Ovary (tissue), 9 donors: Measurements from ENCODE around the gene NUB1. TPM values are rescaled to one million over a fixed set of nuclear protein-coding genes. Genes with fewer than 3 reads are reported as not detected.

ENCODE experiments used
- DNase-seq, 5 donors: peaks; one replicate each; pipeline ENCODE4 v3.0.0-alpha.2; 2019 to 2020
- H3K27ac ChIP-seq, 2 donors: fragments of 200-600 bp; one replicate each; pipeline versions ENCODE4 v1.5.1 to v1.8.0; 2019 to 2022
- H3K27me3 ChIP-seq: fragments of 200-600 bp; one replicate; pipeline ENCODE4 v1.8.0; 2022
- H3K36me3 ChIP-seq: fragments of 200-600 bp; sonication (generic); one replicate; pipeline ENCODE4 v1.5.1; 2019
- H3K4me1 ChIP-seq: one replicate; pipeline ENCODE4 v1.8.1; 2013; ENCODE audit warnings: mild to moderate bottlenecking, moderate library complexity; ENCODE audit not compliant: insufficient read depth
- H3K4me3 ChIP-seq: fragments of 200-600 bp; sonication (generic); one replicate; pipeline ENCODE4 v1.5.1; 2017
- H3K9me3 ChIP-seq, 2 donors: fragments of 200-600 bp in 1 of 2; sonication (generic) in 1 of 2; one replicate each; pipeline versions ENCODE4 v1.5.1 to v1.8.1; 2013 to 2019; ENCODE audit warnings: mild to moderate bottlenecking in 1 of 2, moderate library complexity in 1 of 2
- EP300 ChIP-seq: sonication (generic); formaldehyde crosslinking; IDR thresholded peaks from one replicate; pipeline ENCODE4 v1.6.1; 2017; ENCODE audit warnings: antibody characterized with exemption
- POLR2A ChIP-seq: fragments of 450-650 bp; IDR thresholded peaks from one replicate; pipeline ENCODE4 v1.6.1; 2017; ENCODE audit warnings: antibody characterized with exemption, mild to moderate bottlenecking, moderate library complexity
- WGBS, 3 donors: extraction: QIAGEN DNeasy Blood & Tissue Kit in 1 of 3; methylation state at CpG; one replicate each; pipeline versions ENCODE4 v1.1.5 to v1.1.7; 2013 to 2017; 5-methylcytosine and 5-hydroxymethylcytosine counted together
- intact Hi-C, 4 donors: fragments of 100-400 bp; cut with DNase I; formaldehyde crosslinking; loops; one replicate each; pipeline versions ENCODE4 v1.11.0 to v1.15.1; 2022 to 2023
- polyA plus RNA-seq, 2 donors: library from polyadenylated mRNA; stranded (reverse); fragments of 200-250 nt in 1 of 2; fragments of 350-450 nt in 1 of 2; fragmentation: Illumina TruSeq in 1 of 2; extraction: RNeasy Lipid Tissue Mini Kit (QIAGEN cat#74804) in 1 of 2; gene quantifications; one replicate each; pipeline ENCODE4 v1.2.3, GENCODE V29; 2013 to 2014
- total RNA-seq, 7 donors: library from RNA; depleted of rRNA in 2 of 7; stranded (reverse); fragments of >200 nt in 2 of 7; fragmentation: NEBNext Ultra II Directional in 3 of 7; extraction: Animal tissue kit (Norgen Biotek cat#: 25700) in 3 of 7; gene quantifications; one replicate each; pipeline versions ENCODE4 v1.1.0 to v1.2.4, GENCODE V29; 2016 to 2023
- TF ChIP-seq, protein P1 (sequence below), 3 donors: fragments of 450-650 bp in 2 of 3; fragments of 200-600 bp in 1 of 3; IDR thresholded peaks; one replicate each; pipeline versions ENCODE4 v1.5.1 to v1.8.0; 2016 to 2022; ENCODE audit warnings: antibody characterized with exemption in 3 of 3, mild to moderate bottlenecking in 1 of 3
- donor health status: DM: no; HTN: no; CAD: no; lungs with moderate emphysema.
- donor health status: DM: no; HTN: no; CAD: no.
- donor health status: Bipolar disorder and iron deficiency.
- donor health status: DM: yes; HTN: yes; CAD: no.
- donor health status: DM: no; HTN: no; CAD: no.
- donor health status: DM: yes; HTN: yes; CAD: no.

Gene NUB1
- total and polyA plus RNA-seq, 9 donors: 33.8 to 162 (median 45.6) TPM

DNA sequence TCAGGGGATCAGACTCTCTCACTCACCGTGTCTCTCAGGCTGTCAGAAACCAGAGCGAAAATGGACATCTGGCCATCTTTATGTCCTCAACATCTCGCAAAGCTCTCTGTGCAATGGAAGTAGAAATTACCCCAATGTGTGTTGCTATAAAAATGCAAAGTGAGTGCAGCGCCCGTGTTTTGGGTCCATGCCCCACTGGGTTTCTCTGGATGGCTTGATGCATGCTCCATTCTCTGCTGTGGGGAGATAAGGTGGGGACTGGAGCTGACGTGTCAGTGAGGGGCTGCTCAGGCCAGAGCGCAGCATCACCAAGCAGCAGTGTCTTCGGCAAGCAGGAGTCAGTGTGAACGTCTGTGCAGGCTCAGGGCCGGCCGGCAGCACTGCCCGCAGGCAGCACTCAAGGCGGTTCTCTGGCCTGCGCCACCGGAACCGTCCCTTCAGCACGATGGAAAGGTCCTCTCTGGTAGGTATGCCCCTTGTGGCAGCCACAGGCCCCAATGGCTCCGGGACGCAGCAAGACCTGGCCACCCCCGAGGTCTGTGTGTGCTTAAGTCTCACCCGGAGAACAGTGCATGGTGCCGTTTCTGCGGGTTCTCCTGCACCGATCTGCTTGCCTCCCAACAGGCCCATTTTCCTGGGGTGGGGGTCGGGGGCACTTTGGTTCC lies 38.1 kb downstream of the NUB1 start:
- peaks cover 3% of the 10 kb centered on the region for H3K27me3 ChIP-seq
- peak in 1 of 5 donors; percentile 38 for DNase-seq
- H3K4me3 ChIP-seq: no peak overlapping the region
- no peaks in the 10 kb centered on the region for H3K9me3 ChIP-seq
- no peak overlapping the region for H3K27ac ChIP-seq
- H3K4me1 ChIP-seq: peaks cover 10% of the 10 kb centered on the region
- TF ChIP-seq, protein P1, sequence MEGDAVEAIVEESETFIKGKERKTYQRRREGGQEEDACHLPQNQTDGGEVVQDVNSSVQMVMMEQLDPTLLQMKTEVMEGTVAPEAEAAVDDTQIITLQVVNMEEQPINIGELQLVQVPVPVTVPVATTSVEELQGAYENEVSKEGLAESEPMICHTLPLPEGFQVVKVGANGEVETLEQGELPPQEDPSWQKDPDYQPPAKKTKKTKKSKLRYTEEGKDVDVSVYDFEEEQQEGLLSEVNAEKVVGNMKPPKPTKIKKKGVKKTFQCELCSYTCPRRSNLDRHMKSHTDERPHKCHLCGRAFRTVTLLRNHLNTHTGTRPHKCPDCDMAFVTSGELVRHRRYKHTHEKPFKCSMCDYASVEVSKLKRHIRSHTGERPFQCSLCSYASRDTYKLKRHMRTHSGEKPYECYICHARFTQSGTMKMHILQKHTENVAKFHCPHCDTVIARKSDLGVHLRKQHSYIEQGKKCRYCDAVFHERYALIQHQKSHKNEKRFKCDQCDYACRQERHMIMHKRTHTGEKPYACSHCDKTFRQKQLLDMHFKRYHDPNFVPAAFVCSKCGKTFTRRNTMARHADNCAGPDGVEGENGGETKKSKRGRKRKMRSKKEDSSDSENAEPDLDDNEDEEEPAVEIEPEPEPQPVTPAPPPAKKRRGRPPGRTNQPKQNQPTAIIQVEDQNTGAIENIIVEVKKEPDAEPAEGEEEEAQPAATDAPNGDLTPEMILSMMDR (IDR thresholded peaks at IDR 0.05): no peak
- TF ChIP-seq EP300 (no peak), POLR2A (no peak)
- no peaks in the 10 kb centered on the region for H3K36me3 ChIP-seq
- intact Hi-C loops: no loop called here
- WGBS, 3 donors: 88 to 91% (median 88%) methylated on average over 20 to 25 of the region's 25 CpGs

DNA sequence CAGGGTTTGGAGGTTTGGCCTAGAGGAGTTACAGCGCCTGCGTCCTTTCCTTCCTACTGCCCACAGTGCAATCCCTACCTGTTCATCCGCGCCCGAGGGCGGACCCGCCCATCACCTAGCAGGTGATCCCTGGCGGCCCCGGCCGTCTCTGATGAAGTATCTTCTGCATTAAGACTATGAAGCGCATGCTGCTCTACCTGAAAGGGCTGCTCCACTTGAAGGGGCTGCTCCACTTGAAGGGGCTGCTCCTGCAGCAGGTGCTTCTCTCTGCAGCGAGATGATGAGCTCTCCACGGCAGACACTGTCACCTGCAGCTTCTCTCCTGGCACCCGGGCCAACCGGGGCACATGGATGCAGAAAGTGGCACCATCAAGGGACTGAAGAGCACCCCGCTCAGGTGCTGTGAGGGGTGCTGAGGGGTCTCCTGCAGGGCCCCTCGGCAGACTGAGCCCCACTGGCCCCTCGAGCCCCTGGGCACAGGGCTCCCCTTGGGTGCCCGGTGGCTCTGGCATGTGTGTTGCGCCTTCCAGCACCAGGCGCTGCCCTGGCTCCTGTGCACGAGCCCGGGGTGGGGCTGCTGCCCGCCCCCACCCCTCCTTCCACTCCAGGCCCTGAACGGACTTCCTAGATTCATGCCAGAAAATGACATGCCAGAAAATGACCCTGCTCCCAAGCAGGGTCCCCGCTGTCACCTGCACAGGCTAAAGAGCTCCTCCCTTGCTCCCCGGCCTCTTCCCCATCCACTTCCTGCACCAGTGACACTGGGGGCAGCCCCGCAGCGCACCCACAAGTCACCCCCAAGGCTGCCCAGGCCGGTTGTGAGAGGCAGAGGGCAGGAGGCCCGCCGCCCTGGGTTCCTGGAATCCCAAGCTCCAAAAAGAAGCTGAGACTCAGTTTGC lies 38.8 kb downstream of the NUB1 start:
- H3K4me3 ChIP-seq: no peak overlapping the region
- no peaks in the 10 kb centered on the region for H3K36me3 ChIP-seq
- H3K9me3 ChIP-seq: no peaks in the 10 kb centered on the region
- intact Hi-C loops: no loop called here
- TF ChIP-seq POLR2A: no peak
- no peak for TF ChIP-seq EP300
- TF ChIP-seq, protein P1 (IDR thresholded peaks at IDR 0.05): no peak
- H3K27ac ChIP-seq: no peak overlapping the region
- DNase-seq: peak in 1 of 5 donors; percentile 38
- peaks cover 10% of the 10 kb centered on the region for H3K4me1 ChIP-seq
- H3K27me3 ChIP-seq: peaks cover 3% of the 10 kb centered on the region
- WGBS, 3 donors: 87 to 89% (median 88%) methylated on average over 32 of the region's 32 CpGs

DNA sequence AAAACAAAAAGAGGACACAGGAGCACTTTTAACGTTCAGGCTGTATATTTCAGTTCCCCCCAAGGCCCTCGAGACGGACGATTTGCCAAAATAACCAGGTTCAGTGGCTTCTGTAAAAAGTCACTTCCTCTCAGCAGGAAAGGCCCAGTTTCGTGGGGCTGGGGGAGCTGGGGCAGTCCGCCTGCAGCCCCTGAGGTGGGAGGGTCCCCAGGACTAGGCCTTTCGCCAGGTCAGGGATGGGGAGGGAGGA lies 39.4 kb downstream of the NUB1 start:
- WGBS, 3 donors: 18 to 40% (median 20%) methylated on average over 7 of the region's 7 CpGs
- intact Hi-C loops: no loop called here
- Histone ChIP-seq H3K4me3 (no peak overlapping the region), H3K27ac (no peak overlapping the region), H3K27me3 (peaks cover 3% of the 10 kb centered on the region), H3K36me3 (no peaks in the 10 kb centered on the region), H3K4me1 (peaks cover 10% of the 10 kb centered on the region), H3K9me3 (no peaks in the 10 kb centered on the region)
- DNase-seq: no peak
- TF ChIP-seq POLR2A (no peak), EP300 (no peak)
- TF ChIP-seq, protein P1 (IDR thresholded peaks at IDR 0.05): no peak

DNA sequence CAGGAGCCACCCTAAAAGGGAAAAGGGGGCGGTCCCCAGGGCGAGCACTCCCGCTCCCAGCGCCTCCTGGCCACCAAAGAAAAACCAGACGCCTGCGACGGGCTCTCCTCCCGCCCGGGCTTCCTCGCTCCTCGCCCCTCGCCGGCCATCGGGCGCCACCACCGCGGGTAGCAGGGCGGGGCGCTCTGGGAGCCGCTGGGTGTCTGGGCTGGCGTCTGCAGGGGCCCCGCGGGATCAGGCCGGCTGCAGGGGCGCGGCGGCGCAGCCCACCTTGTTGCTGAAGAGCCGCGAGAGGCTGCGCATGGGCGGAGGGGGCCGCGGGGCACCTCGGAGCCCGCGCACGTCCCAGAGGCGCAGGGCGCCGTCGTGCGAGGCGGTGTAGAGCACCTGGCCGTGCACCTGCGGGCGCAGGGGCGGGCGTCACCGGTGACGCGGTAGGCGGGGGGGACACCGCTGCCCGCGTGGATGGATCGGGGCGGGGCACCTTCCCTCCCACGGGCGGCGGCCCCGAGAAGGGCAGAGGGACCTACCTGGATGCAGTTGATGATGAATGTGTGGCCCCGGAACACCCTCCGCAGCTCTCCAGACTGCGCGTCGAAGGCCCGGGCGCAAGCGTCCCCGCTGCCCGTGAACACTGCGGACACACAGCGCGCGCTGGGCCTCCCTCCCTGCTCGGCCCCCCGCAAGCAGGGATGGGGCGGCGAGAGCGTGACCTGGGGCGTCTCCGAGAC lies 39.9 kb downstream of the NUB1 start:
- no peaks in the 10 kb centered on the region for H3K36me3 ChIP-seq
- H3K4me3 ChIP-seq: peak overlapping the region; percentile 12
- peak in 3 of 5 donors; percentile 44 to 47 (median 46) for DNase-seq
- peaks cover 3% of the 10 kb centered on the region for H3K27me3 ChIP-seq
- no peak overlapping the region for H3K27ac ChIP-seq
- TF ChIP-seq POLR2A (no peak), EP300 (no peak)
- TF ChIP-seq, protein P1 (IDR thresholded peaks at IDR 0.05): no peak
- intact Hi-C loops: no loop called here
- peaks cover 10% of the 10 kb centered on the region for H3K4me1 ChIP-seq
- 4 to 18% (median 11%) methylated on average over 49 to 83 of the region's 83 CpGs for WGBS, 3 donors
- H3K9me3 ChIP-seq: no peaks in the 10 kb centered on the region
